HepG2 (cell line): ENCODE measurements around the gene ISCU. TPM values are rescaled to one million over a fixed set of nuclear protein-coding genes. Genes with fewer than 3 reads are reported as not detected.

Experiments
- ASH2L ChIP-seq: fragments of 300-600, 200-600 bp; sonication (generic); IDR thresholded peaks from 2 replicates; pipeline ENCODE4 v1.7.0; 2017; ENCODE audit warnings: low read depth, mild to moderate bottlenecking, moderate library complexity, mixed read lengths, low read length; ENCODE audit not compliant: insufficient read length
- CHD2 ChIP-seq: IDR thresholded peaks from 2 replicates; pipeline ENCODE4 v1.6.1; 2011; ENCODE audit warnings: low read depth, low read length, improper control_type of control experiment
- CHD4 ChIP-seq: fragments of 200-600 bp; sonication (generic); IDR thresholded peaks from 2 replicates; pipeline ENCODE4 v1.7.0; 2017; ENCODE audit warnings: mild to moderate bottlenecking, low read length, borderline replicate concordance
- GLI4 ChIP-seq: sonication (generic); formaldehyde crosslinking; IDR thresholded peaks from 2 replicates; pipeline ENCODE4 v1.5.1; 2020; ENCODE audit warnings: missing genetic modification reagents, mild to moderate bottlenecking, moderate library complexity, borderline replicate concordance
- KDM1A ChIP-seq: IDR thresholded peaks from 2 replicates; pipeline ENCODE4 v1.6.1; 2016; ENCODE audit warnings: missing compliant biosample characterization
- MYNN ChIP-seq: sonication (generic); formaldehyde crosslinking; IDR thresholded peaks from 2 replicates; pipeline ENCODE4 v1.4.0; 2020; ENCODE audit warnings: mild to moderate bottlenecking, low read depth, missing genetic modification reagents
- NKX3-1 ChIP-seq: sonication (generic); formaldehyde crosslinking; IDR thresholded peaks from 2 replicates; pipeline ENCODE4 v1.5.0; 2020; ENCODE audit warnings: missing genetic modification reagents
- RXRA ChIP-seq: sonication (generic); formaldehyde crosslinking; IDR thresholded peaks from 2 replicates; pipeline ENCODE4 v1.5.1; 2020; ENCODE audit warnings: missing genetic modification reagents
- TBX2 ChIP-seq: sonication (generic); formaldehyde crosslinking; IDR thresholded peaks from 2 replicates; pipeline ENCODE4 v1.5.0; 2020; ENCODE audit warnings: missing genetic modification reagents, mild to moderate bottlenecking, borderline replicate concordance
- ZBTB20 ChIP-seq: sonication (generic); formaldehyde crosslinking; IDR thresholded peaks from 2 replicates; pipeline ENCODE4 v1.8.1; 2023; ENCODE audit warnings: missing genetic modification reagents, low read depth, mild to moderate bottlenecking, borderline replicate concordance
- ZMYM2 ChIP-seq: sonication (generic); formaldehyde crosslinking; IDR thresholded peaks from 2 replicates; pipeline ENCODE4 v1.8.0; 2022; ENCODE audit warnings: mild to moderate bottlenecking, missing genetic modification reagents
- ZNF17 ChIP-seq: sonication (generic); formaldehyde crosslinking; IDR thresholded peaks from 2 replicates; pipeline ENCODE4 v1.5.0; 2020; ENCODE audit warnings: mild to moderate bottlenecking, missing genetic modification reagents
- ZNF24 ChIP-seq: fragments of 450-650 bp; IDR thresholded peaks from 2 replicates; pipeline ENCODE4 v1.6.1; 2017; ENCODE audit warnings: antibody characterized with exemption, mild to moderate bottlenecking
- ZNF484 ChIP-seq: sonication (generic); formaldehyde crosslinking; IDR thresholded peaks from 2 replicates; pipeline ENCODE4 v1.5.1; 2020; ENCODE audit warnings: mild to moderate bottlenecking, low read depth, missing genetic modification reagents, borderline replicate concordance
- ZNF7 ChIP-seq: IDR thresholded peaks from 2 replicates; pipeline ENCODE4 v1.6.1; 2016; ENCODE audit warnings: missing biosample characterization, missing genetic modification reagents
- ZSCAN22 ChIP-seq: sonication (generic); formaldehyde crosslinking; IDR thresholded peaks from 2 replicates; pipeline ENCODE4 v1.4.0; 2020; ENCODE audit warnings: mild to moderate bottlenecking, missing genetic modification reagents
- polyA plus RNA-seq, 8 experiments: library from polyadenylated mRNA; depleted of rRNA in 3 of 8; stranded (reverse) in 7 of 8; unstranded in 1 of 8; fragments of >200 nt; fragmentation: Illumina TruSeq in 4 of 8; extraction: Trizol in 4 of 8; gene quantifications; 2 replicates each; pipeline versions ENCODE4 v1.2.1 to v1.2.3, GENCODE V29; 2011 to 2016; ENCODE audit warnings: low read depth in 4 of 8, missing spikeins in 1 of 8, mixed read lengths in 1 of 8; ENCODE audit not compliant: insufficient read depth in 1 of 8
- total RNA-seq, 5 experiments: library from RNA; depleted of rRNA; stranded (reverse); fragments of >200 nt; fragmentation: Illumina TruSeq; extraction: Trizol; gene quantifications; 2 replicates each; pipeline ENCODE4 v1.2.3, GENCODE V29; 2016; ENCODE audit warnings: low read depth in 1 of 5
- TF ChIP-seq, protein P1 (sequence below): sonication (generic); formaldehyde crosslinking; conservative IDR thresholded peaks from 2 replicates; pipeline ENCODE4 v1.8.1; 2023; ENCODE audit warnings: missing genetic modification reagents
- TF ChIP-seq, protein P2 (sequence below): IDR thresholded peaks from 2 replicates; pipeline ENCODE4 v1.6.1; 2016
- TF ChIP-seq, protein P3 (sequence below): sonication (generic); formaldehyde crosslinking; IDR thresholded peaks from 2 replicates; pipeline ENCODE4 v1.4.0; 2020; ENCODE audit warnings: missing genetic modification reagents, borderline replicate concordance
- TF ChIP-seq, protein P4 (sequence below): sonication (generic); formaldehyde crosslinking; IDR thresholded peaks from 2 replicates; pipeline ENCODE4 v1.4.0; 2020; ENCODE audit warnings: mild to moderate bottlenecking, missing genetic modification reagents
- TF ChIP-seq, protein P5 (sequence below): sonication (generic); formaldehyde crosslinking; IDR thresholded peaks from 2 replicates; pipeline ENCODE4 v1.8.0; 2022; ENCODE audit warnings: mild to moderate bottlenecking, missing genetic modification reagents, moderate library complexity

ISCU gene
- total and polyA plus RNA-seq, 2 of the 13 experiments (the other 11 are each of a cell fraction or from before 2014, with no cell fraction given) = 94.4 to 107 TPM

DNA sequence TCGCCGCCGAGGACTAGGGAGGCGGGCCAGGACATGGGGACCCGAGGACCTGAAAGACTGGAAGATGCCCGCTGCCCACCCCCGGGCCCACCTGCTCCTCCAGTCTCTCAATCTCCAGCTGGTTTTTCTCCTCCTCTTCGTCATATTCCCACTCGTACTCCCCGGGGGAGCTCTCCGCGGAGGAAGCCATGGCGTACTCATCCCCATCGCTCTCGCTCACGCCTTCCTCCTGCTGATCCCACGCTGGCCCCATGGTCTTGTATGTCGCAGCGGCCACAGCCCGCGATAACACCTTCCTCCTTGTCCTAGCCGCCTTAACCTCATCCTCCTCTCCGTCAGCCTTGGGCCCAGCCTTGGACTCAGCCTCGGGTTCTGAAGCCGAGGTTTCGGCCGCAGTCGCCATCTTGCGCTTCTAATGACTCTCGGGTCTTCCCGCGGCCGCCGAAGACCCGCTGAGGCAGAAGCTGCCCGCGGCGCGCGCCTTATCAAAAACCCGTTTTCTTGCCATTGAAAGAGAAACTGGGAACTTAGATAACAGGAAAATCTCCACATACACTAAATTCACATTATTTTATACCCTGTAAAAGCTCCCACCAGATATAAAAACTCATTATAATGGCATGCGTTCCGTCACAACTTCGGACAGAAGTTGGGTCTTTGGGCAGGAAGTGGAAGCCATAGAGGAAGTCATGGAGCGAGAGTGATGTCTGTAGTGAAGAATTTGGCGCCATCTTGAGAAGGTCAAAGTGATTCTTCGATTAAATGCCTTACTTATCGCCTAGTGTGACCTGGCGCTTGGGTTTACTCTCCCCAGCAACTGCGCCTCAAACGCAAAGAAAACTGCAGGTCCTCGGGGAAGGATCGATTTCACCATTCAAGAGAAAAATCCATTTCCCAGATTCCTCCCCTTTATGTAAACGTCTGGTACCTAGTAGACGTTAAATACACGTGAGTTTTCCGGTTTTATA, 1.4 kb upstream of the ISCU start, which contains the start of gene SART3 (continued):
- TF ChIP-seq, protein P1, sequence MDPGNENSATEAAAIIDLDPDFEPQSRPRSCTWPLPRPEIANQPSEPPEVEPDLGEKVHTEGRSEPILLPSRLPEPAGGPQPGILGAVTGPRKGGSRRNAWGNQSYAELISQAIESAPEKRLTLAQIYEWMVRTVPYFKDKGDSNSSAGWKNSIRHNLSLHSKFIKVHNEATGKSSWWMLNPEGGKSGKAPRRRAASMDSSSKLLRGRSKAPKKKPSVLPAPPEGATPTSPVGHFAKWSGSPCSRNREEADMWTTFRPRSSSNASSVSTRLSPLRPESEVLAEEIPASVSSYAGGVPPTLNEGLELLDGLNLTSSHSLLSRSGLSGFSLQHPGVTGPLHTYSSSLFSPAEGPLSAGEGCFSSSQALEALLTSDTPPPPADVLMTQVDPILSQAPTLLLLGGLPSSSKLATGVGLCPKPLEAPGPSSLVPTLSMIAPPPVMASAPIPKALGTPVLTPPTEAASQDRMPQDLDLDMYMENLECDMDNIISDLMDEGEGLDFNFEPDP (CRISPR knock-in tag) = no peak
- TF ChIP-seq KDM1A (CRISPR knock-in tag) (no peak), MYNN (CRISPR knock-in tag) (0 out of 2 replicates have a peak, but pooled peaks have one; percentile 22), ZNF484 (CRISPR knock-in tag) (no peak; the same call in 1 of the 2 replicates), ZNF17 (CRISPR knock-in tag) (no peak), ZSCAN22 (CRISPR knock-in tag) (no peak), CHD4 (no peak), ZBTB20 (peak; percentile 81), CHD2 (0 out of 2 replicates have a peak, but pooled peaks have one; percentile 5), ASH2L (peak; percentile 98), ZNF7 (CRISPR knock-in tag) (no peak), TBX2 (CRISPR knock-in tag) (no peak), NKX3-1 (CRISPR knock-in tag) (no peak), ZMYM2 (CRISPR knock-in tag) (no peak), GLI4 (CRISPR knock-in tag) (no peak), ZNF24 (peak; percentile 39; the same call in 1 of the 2 replicates), RXRA (CRISPR knock-in tag) (no peak)
- TF ChIP-seq, protein P2, sequence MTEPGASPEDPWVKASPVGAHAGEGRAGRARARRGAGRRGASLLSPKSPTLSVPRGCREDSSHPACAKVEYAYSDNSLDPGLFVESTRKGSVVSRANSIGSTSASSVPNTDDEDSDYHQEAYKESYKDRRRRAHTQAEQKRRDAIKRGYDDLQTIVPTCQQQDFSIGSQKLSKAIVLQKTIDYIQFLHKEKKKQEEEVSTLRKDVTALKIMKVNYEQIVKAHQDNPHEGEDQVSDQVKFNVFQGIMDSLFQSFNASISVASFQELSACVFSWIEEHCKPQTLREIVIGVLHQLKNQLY = no peak
- TF ChIP-seq, protein P3, sequence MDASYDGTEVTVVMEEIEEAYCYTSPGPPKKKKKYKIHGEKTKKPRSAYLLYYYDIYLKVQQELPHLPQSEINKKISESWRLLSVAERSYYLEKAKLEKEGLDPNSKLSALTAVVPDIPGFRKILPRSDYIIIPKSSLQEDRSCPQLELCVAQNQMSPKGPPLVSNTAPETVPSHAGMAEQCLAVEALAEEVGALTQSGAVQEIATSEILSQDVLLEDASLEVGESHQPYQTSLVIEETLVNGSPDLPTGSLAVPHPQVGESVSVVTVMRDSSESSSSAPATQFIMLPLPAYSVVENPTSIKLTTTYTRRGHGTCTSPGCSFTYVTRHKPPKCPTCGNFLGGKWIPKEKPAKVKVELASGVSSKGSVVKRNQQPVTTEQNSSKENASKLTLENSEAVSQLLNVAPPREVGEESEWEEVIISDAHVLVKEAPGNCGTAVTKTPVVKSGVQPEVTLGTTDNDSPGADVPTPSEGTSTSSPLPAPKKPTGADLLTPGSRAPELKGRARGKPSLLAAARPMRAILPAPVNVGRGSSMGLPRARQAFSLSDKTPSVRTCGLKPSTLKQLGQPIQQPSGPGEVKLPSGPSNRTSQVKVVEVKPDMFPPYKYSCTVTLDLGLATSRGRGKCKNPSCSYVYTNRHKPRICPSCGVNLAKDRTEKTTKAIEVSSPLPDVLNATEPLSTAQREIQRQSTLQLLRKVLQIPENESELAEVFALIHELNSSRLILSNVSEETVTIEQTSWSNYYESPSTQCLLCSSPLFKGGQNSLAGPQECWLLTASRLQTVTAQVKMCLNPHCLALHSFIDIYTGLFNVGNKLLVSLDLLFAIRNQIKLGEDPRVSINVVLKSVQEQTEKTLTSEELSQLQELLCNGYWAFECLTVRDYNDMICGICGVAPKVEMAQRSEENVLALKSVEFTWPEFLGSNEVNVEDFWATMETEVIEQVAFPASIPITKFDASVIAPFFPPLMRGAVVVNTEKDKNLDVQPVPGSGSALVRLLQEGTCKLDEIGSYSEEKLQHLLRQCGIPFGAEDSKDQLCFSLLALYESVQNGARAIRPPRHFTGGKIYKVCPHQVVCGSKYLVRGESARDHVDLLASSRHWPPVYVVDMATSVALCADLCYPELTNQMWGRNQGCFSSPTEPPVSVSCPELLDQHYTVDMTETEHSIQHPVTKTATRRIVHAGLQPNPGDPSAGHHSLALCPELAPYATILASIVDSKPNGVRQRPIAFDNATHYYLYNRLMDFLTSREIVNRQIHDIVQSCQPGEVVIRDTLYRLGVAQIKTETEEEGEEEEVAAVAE = no peak
- TF ChIP-seq, protein P4, sequence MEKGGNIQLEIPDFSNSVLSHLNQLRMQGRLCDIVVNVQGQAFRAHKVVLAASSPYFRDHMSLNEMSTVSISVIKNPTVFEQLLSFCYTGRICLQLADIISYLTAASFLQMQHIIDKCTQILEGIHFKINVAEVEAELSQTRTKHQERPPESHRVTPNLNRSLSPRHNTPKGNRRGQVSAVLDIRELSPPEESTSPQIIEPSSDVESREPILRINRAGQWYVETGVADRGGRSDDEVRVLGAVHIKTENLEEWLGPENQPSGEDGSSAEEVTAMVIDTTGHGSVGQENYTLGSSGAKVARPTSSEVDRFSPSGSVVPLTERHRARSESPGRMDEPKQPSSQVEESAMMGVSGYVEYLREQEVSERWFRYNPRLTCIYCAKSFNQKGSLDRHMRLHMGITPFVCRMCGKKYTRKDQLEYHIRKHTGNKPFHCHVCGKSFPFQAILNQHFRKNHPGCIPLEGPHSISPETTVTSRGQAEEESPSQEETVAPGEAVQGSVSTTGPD = no peak; the same call in 1 of the 2 replicates
- TF ChIP-seq, protein P5, sequence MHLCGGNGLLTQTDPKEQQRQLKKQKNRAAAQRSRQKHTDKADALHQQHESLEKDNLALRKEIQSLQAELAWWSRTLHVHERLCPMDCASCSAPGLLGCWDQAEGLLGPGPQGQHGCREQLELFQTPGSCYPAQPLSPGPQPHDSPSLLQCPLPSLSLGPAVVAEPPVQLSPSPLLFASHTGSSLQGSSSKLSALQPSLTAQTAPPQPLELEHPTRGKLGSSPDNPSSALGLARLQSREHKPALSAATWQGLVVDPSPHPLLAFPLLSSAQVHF (CRISPR knock-in tag) = no peak
